Type B pancreatic cell (in vitro differentiated cells): ENCODE data around the gene EPB41L4B. TPM values are rescaled to one million over a fixed set of nuclear protein-coding genes. Genes with fewer than 3 reads are reported as not detected.
A peak's percentile ranks its signal among the peaks of the same experiment; 100 is the strongest.

Experiments
- DNase-seq: peaks from one replicate; pipeline ENCODE4 v3.0.0; 2021; ENCODE audit warnings: mixed read lengths; ENCODE audit not compliant: unreplicated experiment; ENCODE audit errors: extremely low spot score
- H3K27ac Mint-ChIP-seq: 2 replicates; pipeline ENCODE4 v1.8.0; 2021; ENCODE audit warnings: mild to moderate bottlenecking, mixed read lengths
- H3K27me3 Mint-ChIP-seq: 2 replicates; pipeline ENCODE4 v1.8.0; 2021; ENCODE audit warnings: mixed read lengths
- H3K36me3 Mint-ChIP-seq: 2 replicates; pipeline ENCODE4 v1.8.0; 2021; ENCODE audit warnings: mixed read lengths
- H3K4me1 Mint-ChIP-seq: one replicate; pipeline ENCODE4 v1.8.0; 2021; ENCODE audit warnings: mixed read lengths; ENCODE audit not compliant: unreplicated experiment
- H3K4me3 Mint-ChIP-seq: 2 replicates; pipeline ENCODE4 v1.8.0; 2021; ENCODE audit warnings: mild to moderate bottlenecking, mixed read lengths
- H3K9me3 Mint-ChIP-seq: 2 replicates; pipeline ENCODE4 v1.8.0; 2021; ENCODE audit warnings: mixed read lengths
- total RNA-seq: library from RNA; stranded (reverse); gene quantifications from 2 replicates; pipeline ENCODE4 v1.2.1, GENCODE V29; 2021; ENCODE audit warnings: low replicate concordance
- TF ChIP-seq, protein P1 (sequence below): fragments of 200-600 bp; sonication (generic); conservative IDR thresholded peaks from 2 replicates; pipeline ENCODE4 v1.5.0; 2021; ENCODE audit warnings: antibody characterized with exemption, mild to moderate bottlenecking

Gene EPB41L4B
- total RNA-seq, 1 donor from 2014 or later, result 14.4 TPM

DNA sequence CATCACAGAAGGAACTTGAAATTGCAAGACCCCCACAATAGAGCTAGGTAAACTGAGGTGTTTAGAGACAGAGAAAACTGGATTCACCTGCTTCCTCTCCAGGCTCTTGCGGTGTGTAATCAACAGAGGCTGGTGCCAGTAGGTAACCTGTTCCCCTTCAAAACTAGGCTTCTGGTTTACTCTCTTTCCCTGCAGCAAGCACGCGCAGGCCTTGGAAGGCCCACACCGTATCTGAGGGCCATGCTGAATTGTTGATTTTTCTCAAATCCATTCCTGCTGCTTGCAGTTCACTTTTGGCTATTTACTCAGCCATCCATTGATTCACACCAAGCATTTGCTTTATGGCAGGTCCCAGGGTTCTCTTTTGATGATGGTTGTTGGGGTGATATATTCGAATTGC lies 153.1 kb downstream of the EPB41L4B start:
- Mint-ChIP-seq H3K4me3 (peak overlapping the region; percentile 90), H3K36me3 (no peaks in the 10 kb centered on the region), H3K4me1 (peaks cover 4% of the 10 kb centered on the region), H3K9me3 (peaks cover 11% of the 10 kb centered on the region), H3K27ac (no peak overlapping the region), H3K27me3 (peaks cover 65% of the 10 kb centered on the region)
- no peak for DNase-seq
- TF ChIP-seq, protein P1, sequence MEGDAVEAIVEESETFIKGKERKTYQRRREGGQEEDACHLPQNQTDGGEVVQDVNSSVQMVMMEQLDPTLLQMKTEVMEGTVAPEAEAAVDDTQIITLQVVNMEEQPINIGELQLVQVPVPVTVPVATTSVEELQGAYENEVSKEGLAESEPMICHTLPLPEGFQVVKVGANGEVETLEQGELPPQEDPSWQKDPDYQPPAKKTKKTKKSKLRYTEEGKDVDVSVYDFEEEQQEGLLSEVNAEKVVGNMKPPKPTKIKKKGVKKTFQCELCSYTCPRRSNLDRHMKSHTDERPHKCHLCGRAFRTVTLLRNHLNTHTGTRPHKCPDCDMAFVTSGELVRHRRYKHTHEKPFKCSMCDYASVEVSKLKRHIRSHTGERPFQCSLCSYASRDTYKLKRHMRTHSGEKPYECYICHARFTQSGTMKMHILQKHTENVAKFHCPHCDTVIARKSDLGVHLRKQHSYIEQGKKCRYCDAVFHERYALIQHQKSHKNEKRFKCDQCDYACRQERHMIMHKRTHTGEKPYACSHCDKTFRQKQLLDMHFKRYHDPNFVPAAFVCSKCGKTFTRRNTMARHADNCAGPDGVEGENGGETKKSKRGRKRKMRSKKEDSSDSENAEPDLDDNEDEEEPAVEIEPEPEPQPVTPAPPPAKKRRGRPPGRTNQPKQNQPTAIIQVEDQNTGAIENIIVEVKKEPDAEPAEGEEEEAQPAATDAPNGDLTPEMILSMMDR, result no peak

DNA sequence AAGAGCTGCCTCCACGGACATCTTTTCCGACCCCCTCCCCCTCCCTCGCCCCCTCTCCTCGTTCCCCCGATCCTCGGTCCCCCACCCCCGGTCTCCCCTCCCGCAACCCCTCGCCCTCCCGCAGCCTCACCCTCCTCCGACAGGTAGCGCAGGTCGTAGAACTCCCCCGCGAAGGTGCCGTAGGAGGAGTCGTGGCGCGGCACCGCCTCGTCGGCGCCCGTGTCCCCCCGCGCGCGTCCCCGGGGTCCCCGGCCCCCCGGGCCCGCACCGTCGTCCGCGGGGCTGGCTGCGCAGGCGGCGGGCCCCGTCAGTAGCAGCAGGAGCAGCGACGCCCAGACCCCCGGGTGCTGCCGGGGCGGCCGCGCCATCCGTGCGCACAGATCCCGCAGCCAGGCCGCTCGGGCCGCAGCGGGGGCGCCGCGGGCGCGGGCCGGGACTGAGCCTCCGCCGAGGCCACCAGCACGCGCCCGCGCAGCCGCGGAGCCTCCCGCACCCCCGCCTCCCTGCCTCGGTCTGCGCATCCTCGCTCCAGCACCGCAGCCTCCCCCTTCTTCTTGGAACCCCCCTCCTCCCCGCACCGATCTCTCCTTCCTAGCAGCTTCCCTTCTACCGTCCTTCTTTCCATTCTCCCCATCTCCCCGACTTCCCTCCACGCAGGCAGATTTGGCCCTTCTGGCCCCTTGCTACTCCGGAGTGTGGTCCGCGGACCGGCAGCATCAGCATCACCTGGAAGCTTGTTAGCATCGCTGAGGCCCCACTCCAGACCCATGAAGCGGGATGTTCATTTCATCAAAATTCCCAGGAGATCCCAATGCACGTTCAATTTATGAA lies 153.9 kb downstream of the EPB41L4B start, which contains the start of gene FRRS1L:
FRRS1L (minus strand) TSS at position 479 of the 831 bp plus-strand sequence; CDS start at position 368, 111 bp downstream.
- H3K27me3 Mint-ChIP-seq, result peaks cover 63% of the 10 kb centered on the region
- H3K4me3 Mint-ChIP-seq, result peak within 1 kb of the TSS; percentile 90
- TF ChIP-seq, protein P1, result no peak
- no peaks in the 10 kb centered on the region for H3K36me3 Mint-ChIP-seq
- no peak for DNase-seq
- peaks cover 4% of the 10 kb centered on the region for H3K4me1 Mint-ChIP-seq
- no peak within 1 kb of the TSS for H3K27ac Mint-ChIP-seq
- peaks cover 11% of the 10 kb centered on the region for H3K9me3 Mint-ChIP-seq

DNA sequence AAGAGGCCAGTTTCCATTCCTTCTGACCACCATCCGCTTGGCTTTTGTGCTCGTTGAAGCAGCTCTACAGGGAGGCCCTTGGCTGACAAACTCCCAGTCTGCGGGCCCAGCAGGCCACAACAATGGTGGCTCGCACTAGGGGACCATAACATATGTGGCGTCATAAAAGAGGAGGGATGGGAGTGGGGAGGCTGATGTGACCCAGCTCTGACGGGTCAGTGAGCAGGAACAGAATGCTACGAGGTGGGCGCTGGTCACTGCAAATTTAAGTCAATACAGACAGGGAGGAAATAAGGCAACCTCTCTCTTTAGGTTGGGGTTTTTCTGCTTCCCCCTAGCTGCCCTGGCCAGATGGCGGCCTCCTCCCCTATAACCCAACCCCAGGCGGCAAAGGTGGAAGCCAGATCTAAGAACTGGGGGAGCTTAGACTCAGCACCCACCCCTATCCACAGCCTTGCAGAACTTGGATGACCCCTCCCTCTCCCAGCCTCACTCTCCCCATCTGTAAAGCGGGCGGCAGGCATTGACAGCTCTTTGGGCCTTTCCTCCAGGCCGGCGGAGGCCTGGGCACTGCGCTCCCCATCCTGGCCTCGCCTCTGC lies 154.6 kb downstream of the EPB41L4B start:
- Mint-ChIP-seq H3K9me3 (peaks cover 11% of the 10 kb centered on the region), H3K27me3 (peaks cover 62% of the 10 kb centered on the region), H3K4me1 (peaks cover 4% of the 10 kb centered on the region), H3K36me3 (no peaks in the 10 kb centered on the region), H3K4me3 (peak overlapping the region; percentile 80), H3K27ac (no peak overlapping the region)
- no peak for DNase-seq
- TF ChIP-seq, protein P1, result no peak

DNA sequence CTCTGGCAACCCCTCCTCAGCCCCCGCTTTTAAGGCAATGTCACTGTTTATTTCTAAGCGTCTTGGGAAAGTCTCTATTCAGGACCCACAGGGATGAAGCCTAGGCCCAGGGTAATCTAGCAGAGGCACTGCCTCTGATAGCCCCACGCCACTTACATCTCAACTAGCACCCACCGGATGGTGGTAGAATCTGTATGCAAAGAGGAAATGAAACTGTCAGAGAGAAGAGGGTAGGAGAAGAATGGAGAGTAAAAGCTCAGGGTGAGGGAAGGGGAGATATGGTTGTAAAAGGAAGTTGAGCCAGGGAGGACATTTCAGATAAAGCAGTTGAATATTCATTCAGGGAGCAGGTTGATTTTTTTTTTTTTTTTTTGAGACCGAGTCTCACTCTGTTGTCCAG lies 156.8 kb downstream of the EPB41L4B start:
- Mint-ChIP-seq H3K27me3 (peaks cover 54% of the 10 kb centered on the region), H3K4me3 (no peak overlapping the region), H3K27ac (no peak overlapping the region), H3K36me3 (no peaks in the 10 kb centered on the region), H3K9me3 (peaks cover 11% of the 10 kb centered on the region), H3K4me1 (peaks cover 11% of the 10 kb centered on the region)
- TF ChIP-seq, protein P1, result no peak
- no peak for DNase-seq

DNA sequence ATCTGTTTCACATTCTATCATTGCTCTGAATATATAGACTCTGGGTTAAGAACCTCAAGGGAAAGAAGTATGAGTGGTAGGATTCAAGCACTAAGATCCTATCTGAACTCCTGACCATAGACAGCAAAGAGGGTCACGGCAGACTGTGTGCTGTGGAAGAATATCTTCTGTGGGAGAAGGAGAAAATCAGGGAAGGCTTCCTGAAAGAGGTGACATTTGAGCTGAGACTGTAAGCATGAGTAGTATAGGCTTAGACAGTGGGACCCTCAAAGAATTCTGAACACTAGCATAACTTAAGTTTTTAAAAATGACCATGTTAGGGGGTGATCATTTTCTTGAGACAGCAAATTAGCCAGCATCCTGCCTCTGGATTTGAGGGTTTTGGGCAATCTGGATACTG lies 157.7 kb downstream of the EPB41L4B start:
- Mint-ChIP-seq H3K27me3 (peaks cover 49% of the 10 kb centered on the region), H3K36me3 (no peaks in the 10 kb centered on the region), H3K4me3 (no peak overlapping the region), H3K9me3 (peaks cover 11% of the 10 kb centered on the region), H3K27ac (no peak overlapping the region), H3K4me1 (peaks cover 11% of the 10 kb centered on the region)
- DNase-seq, result no peak
- TF ChIP-seq, protein P1, result no peak
